ENCODE results near the gene SCN8A.

The SCN8A gene

DNA sequence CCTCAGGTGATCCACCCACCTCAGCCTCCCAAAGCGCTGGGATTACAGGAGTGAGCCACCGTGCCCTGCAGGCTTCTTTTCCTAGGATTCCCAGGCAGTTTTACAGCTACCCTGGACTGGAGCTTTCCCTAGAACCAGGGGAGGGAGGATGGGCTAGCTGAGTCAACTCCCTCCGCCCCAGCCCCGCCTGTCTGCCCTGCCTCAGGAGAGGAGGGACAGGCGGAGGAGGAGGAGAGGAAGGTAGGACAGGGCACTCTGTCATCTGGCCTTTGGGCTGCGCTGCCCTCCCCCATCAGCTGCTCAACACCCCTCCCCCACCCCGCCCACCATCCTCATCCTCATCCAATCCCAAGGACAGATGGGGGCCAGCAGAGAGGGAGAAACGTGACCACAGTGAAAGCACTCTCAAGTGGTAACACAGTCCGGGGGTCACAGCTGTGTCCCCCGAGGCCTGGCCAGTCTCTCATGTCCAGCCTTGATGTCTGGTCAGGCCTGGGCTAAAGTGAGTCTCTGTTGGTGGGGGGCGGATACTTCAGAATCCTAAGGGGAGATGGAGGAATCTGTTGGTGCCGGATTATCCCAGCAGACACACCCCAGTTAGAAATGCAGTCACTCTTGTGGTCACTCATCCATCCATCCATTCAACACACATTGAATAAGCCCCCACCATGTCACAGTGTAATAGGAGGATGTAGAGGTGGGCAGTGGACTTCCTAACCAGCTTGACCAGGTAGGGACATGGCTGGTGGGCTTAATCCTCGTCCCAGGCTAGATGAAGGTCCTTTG is 245.2 kb downstream of the SCN8A start:
- no peak for DNase-seq (ENCODE audit: low read depth in 1 of 2, low spot score in 1 of 2)

DNA sequence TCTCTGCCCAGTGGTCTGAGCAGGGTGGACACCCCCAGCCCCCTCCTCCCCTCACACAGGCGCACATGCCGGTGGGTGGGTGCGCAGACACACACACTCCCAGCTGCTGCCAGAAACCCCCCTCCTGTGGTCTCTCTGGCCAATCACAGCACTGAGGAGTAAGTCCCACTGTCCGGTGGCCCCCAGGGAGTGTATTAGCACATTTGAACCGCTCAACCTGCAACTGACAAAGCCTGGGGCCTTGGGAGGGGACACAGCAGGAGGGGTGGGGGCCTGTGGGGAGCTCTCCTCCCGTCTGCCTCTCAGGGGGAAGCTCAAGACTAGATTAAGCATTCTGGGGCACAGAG is 245.8 kb downstream of the SCN8A start:
- TF ChIP-seq SPI1 (IDR thresholded peaks at IDR 0.05; ENCODE audit: borderline replicate concordance, low read depth) (no peak), GABPA (IDR thresholded peaks at IDR 0.05; ENCODE audit: low read depth) (no peak), POLR2AphosphoS5 (IDR thresholded peaks at IDR 0.05; ENCODE audit: low read depth) (no peak)
- TF ChIP-seq, protein P1, sequence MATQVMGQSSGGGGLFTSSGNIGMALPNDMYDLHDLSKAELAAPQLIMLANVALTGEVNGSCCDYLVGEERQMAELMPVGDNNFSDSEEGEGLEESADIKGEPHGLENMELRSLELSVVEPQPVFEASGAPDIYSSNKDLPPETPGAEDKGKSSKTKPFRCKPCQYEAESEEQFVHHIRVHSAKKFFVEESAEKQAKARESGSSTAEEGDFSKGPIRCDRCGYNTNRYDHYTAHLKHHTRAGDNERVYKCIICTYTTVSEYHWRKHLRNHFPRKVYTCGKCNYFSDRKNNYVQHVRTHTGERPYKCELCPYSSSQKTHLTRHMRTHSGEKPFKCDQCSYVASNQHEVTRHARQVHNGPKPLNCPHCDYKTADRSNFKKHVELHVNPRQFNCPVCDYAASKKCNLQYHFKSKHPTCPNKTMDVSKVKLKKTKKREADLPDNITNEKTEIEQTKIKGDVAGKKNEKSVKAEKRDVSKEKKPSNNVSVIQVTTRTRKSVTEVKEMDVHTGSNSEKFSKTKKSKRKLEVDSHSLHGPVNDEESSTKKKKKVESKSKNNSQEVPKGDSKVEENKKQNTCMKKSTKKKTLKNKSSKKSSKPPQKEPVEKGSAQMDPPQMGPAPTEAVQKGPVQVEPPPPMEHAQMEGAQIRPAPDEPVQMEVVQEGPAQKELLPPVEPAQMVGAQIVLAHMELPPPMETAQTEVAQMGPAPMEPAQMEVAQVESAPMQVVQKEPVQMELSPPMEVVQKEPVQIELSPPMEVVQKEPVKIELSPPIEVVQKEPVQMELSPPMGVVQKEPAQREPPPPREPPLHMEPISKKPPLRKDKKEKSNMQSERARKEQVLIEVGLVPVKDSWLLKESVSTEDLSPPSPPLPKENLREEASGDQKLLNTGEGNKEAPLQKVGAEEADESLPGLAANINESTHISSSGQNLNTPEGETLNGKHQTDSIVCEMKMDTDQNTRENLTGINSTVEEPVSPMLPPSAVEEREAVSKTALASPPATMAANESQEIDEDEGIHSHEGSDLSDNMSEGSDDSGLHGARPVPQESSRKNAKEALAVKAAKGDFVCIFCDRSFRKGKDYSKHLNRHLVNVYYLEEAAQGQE (IDR thresholded peaks at IDR 0.05; ENCODE audit: insufficient replicate concordance, low read depth) = no peak
- TF ChIP-seq, protein P2, sequence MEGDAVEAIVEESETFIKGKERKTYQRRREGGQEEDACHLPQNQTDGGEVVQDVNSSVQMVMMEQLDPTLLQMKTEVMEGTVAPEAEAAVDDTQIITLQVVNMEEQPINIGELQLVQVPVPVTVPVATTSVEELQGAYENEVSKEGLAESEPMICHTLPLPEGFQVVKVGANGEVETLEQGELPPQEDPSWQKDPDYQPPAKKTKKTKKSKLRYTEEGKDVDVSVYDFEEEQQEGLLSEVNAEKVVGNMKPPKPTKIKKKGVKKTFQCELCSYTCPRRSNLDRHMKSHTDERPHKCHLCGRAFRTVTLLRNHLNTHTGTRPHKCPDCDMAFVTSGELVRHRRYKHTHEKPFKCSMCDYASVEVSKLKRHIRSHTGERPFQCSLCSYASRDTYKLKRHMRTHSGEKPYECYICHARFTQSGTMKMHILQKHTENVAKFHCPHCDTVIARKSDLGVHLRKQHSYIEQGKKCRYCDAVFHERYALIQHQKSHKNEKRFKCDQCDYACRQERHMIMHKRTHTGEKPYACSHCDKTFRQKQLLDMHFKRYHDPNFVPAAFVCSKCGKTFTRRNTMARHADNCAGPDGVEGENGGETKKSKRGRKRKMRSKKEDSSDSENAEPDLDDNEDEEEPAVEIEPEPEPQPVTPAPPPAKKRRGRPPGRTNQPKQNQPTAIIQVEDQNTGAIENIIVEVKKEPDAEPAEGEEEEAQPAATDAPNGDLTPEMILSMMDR (IDR thresholded peaks at IDR 0.05; ENCODE audit: insufficient read depth, low read length) = no peak
- Histone ChIP-seq H3K27ac (replicated peaks) (no peak overlapping the region), H3K4me3 (replicated peaks; ENCODE audit: insufficient read depth, low read length) (no peak overlapping the region), H3K27me3 (ENCODE audit: insufficient read depth, poor library complexity, severe bottlenecking) (peaks cover 21% of the 10 kb centered on the region)
- DNase-seq (ENCODE audit: low read depth in 1 of 2, low spot score in 1 of 2) = no peak

More for the DNA sequence above, 245.2 kb downstream of the SCN8A start:
- no peak for TF ChIP-seq GABPA (IDR thresholded peaks at IDR 0.05; ENCODE audit: low read depth)
- TF ChIP-seq SPI1 (IDR thresholded peaks at IDR 0.05; ENCODE audit: borderline replicate concordance, low read depth) = no peak
- TF ChIP-seq, protein P2 (IDR thresholded peaks at IDR 0.05; ENCODE audit: insufficient read depth, low read length) = no peak
- TF ChIP-seq, protein P1 (IDR thresholded peaks at IDR 0.05; ENCODE audit: insufficient replicate concordance, low read depth) = no peak
- no peak for TF ChIP-seq POLR2AphosphoS5 (IDR thresholded peaks at IDR 0.05; ENCODE audit: low read depth)
- peaks cover 21% of the 10 kb centered on the region for H3K27me3 ChIP-seq (ENCODE audit: insufficient read depth, poor library complexity, severe bottlenecking)
- no peak overlapping the region for H3K4me3 ChIP-seq (replicated peaks; ENCODE audit: insufficient read depth, low read length)
- no peak overlapping the region for H3K27ac ChIP-seq (replicated peaks)

- DNase-seq (ENCODE audit: low read depth in 1 of 2, low spot score in 1 of 2) = no peak
- Histone ChIP-seq H3K27me3 (ENCODE audit: insufficient read depth, poor library complexity, severe bottlenecking) (peaks cover 16% of the 10 kb centered on the region), H3K4me3 (replicated peaks; ENCODE audit: insufficient read depth, low read length) (no peak overlapping the region), H3K27ac (replicated peaks) (no peak overlapping the region)
- TF ChIP-seq POLR2AphosphoS5 (IDR thresholded peaks at IDR 0.05; ENCODE audit: low read depth) (no peak), GABPA (IDR thresholded peaks at IDR 0.05; ENCODE audit: low read depth) (no peak), SPI1 (IDR thresholded peaks at IDR 0.05; ENCODE audit: borderline replicate concordance, low read depth) (no peak)
- TF ChIP-seq, protein P2 (IDR thresholded peaks at IDR 0.05; ENCODE audit: insufficient read depth, low read length) = no peak
- TF ChIP-seq, protein P1 (IDR thresholded peaks at IDR 0.05; ENCODE audit: insufficient replicate concordance, low read depth) = no peak
Measured at GRCh38 chr12:51837286-51837685, 246.3 kb downstream of the SCN8A start.

Data from HL-60 (cell line).